ENCODE results near the gene POLD3.

The POLD3 gene

DNA sequence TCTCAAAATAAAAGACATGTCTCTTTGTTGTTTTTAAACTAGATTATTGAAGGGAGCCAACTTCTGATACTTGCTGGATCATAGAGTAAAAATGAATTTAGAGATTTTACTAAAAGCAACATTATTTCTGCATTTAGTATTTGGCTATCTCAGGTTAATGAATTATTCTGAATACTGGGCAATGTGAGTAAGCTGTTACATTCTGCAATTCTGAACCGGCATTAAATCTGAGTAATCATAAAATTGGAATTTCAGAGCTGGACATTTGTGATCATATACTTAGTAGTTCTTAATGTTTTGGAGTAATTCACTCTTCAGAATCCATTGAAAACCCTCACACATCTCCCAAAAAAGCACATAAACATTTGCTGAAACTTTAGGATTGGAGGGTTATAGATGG, 11.5 kb downstream of the POLD3 start:
- Histone ChIP-seq H4K20me1 (ENCODE audit: insufficient read depth, low read length) (no peaks in the 10 kb centered on the region), H3K9ac (ENCODE audit: low read depth, low read length) (no peak overlapping the region), H2AFZ (ENCODE audit: low read depth, low read length) (no peak overlapping the region), H3K4me3 (ENCODE audit: low read depth in 1 of 2, low read length in 2 of 2) (no peak overlapping the region), H3K27ac (ENCODE audit: low read length) (no peak overlapping the region), H3K36me3 (ENCODE audit: insufficient read depth, low read length) (peaks cover 60% of the 10 kb centered on the region), H3K4me1 (ENCODE audit: insufficient read depth, low read length) (no peaks in the 10 kb centered on the region), H3K27me3 (ENCODE audit: insufficient read depth, low read length, poor library complexity) (no peaks in the 10 kb centered on the region), H3K79me2 (ENCODE audit: insufficient read depth, low read length) (no peaks in the 10 kb centered on the region; the same call in 1 of the 2 replicates), H3K4me2 (ENCODE audit: insufficient read depth, low read length) (no peak overlapping the region), H3K9me3 (ENCODE audit: insufficient read depth, low read length, severe bottlenecking) (no peaks in the 10 kb centered on the region)
- DNase-seq (no peak), ATAC-seq (ENCODE audit: insufficient read depth, low read depth) (no peak)
- no peak for TF ChIP-seq EZH2 (IDR thresholded peaks at IDR 0.05; ENCODE audit: borderline replicate concordance, low read depth, low read length, severe bottlenecking)
- TF ChIP-seq, protein P1, sequence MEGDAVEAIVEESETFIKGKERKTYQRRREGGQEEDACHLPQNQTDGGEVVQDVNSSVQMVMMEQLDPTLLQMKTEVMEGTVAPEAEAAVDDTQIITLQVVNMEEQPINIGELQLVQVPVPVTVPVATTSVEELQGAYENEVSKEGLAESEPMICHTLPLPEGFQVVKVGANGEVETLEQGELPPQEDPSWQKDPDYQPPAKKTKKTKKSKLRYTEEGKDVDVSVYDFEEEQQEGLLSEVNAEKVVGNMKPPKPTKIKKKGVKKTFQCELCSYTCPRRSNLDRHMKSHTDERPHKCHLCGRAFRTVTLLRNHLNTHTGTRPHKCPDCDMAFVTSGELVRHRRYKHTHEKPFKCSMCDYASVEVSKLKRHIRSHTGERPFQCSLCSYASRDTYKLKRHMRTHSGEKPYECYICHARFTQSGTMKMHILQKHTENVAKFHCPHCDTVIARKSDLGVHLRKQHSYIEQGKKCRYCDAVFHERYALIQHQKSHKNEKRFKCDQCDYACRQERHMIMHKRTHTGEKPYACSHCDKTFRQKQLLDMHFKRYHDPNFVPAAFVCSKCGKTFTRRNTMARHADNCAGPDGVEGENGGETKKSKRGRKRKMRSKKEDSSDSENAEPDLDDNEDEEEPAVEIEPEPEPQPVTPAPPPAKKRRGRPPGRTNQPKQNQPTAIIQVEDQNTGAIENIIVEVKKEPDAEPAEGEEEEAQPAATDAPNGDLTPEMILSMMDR (IDR thresholded peaks at IDR 0.05; ENCODE audit: borderline replicate concordance, extremely low read depth, low read length, poor library complexity, severe bottlenecking), result no peak

DNA sequence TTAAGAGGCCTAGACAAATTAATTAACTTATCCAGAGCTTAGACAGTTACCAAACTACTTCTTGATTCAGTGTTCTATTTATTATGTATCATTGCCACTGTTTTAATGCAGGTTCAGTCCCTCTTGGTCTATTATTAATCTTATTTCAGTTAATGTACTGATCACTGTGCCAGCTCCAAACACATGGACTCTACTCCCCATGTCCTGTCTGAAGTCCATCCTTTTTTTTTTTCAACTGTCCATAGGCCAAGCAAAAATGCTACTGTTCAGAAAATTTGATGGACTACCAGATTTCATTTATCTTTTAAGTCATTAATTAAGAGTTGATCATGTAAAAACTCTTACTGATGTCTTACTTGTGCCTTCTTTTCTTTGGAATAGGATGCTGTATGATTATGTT, 11.9 kb downstream of the POLD3 start:
- ATAC-seq (ENCODE audit: insufficient read depth, low read depth) (no peak), DNase-seq (no peak)
- no peaks in the 10 kb centered on the region for H3K27me3 ChIP-seq (ENCODE audit: insufficient read depth, low read length, poor library complexity)
- H3K9ac ChIP-seq (ENCODE audit: low read depth, low read length), result no peak overlapping the region
- no peaks in the 10 kb centered on the region for H4K20me1 ChIP-seq (ENCODE audit: insufficient read depth, low read length)
- H3K79me2 ChIP-seq (ENCODE audit: insufficient read depth, low read length), result no peaks in the 10 kb centered on the region; the same call in 1 of the 2 replicates
- no peaks in the 10 kb centered on the region for H3K9me3 ChIP-seq (ENCODE audit: insufficient read depth, low read length, severe bottlenecking)
- no peak overlapping the region for H3K4me2 ChIP-seq (ENCODE audit: insufficient read depth, low read length)
- no peak overlapping the region for H3K27ac ChIP-seq (ENCODE audit: low read length)
- TF ChIP-seq, protein P1 (IDR thresholded peaks at IDR 0.05; ENCODE audit: borderline replicate concordance, extremely low read depth, low read length, poor library complexity, severe bottlenecking), result no peak
- no peak for TF ChIP-seq EZH2 (IDR thresholded peaks at IDR 0.05; ENCODE audit: borderline replicate concordance, low read depth, low read length, severe bottlenecking)
- no peaks in the 10 kb centered on the region for H3K4me1 ChIP-seq (ENCODE audit: insufficient read depth, low read length)
- no peak overlapping the region for H2AFZ ChIP-seq (ENCODE audit: low read depth, low read length)
- no peak overlapping the region for H3K4me3 ChIP-seq (ENCODE audit: low read depth in 1 of 2, low read length in 2 of 2)
- H3K36me3 ChIP-seq (ENCODE audit: insufficient read depth, low read length), result peaks cover 56% of the 10 kb centered on the region

DNA sequence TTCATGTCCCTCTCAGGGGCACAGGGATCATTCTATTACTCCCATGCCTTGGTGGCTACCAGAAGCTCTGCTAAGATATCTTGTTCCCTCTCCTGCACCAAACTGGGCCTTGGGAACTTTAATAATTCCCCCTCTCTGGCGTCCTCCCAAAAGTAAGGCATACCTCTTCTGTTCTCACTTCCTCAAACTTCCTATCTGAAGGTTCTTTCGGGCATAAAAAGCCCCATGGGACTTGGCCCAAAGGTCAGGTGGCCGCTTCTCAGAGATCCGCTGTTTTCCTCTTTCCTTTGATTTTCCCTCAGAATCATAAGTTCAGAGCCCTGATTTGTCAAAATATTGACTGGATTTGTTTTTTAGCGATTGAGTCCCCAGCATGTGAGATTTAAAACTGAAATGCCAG, 13.0 kb downstream of the POLD3 start:
- DNase-seq (no peak), ATAC-seq (ENCODE audit: insufficient read depth, low read depth) (no peak)
- Histone ChIP-seq H3K4me3 (ENCODE audit: low read depth in 1 of 2, low read length in 2 of 2) (no peak overlapping the region), H2AFZ (ENCODE audit: low read depth, low read length) (no peak overlapping the region), H4K20me1 (ENCODE audit: insufficient read depth, low read length) (no peaks in the 10 kb centered on the region), H3K4me1 (ENCODE audit: insufficient read depth, low read length) (no peaks in the 10 kb centered on the region), H3K27me3 (ENCODE audit: insufficient read depth, low read length, poor library complexity) (no peaks in the 10 kb centered on the region), H3K27ac (ENCODE audit: low read length) (no peak overlapping the region), H3K79me2 (ENCODE audit: insufficient read depth, low read length) (no peaks in the 10 kb centered on the region; the same call in 1 of the 2 replicates), H3K9me3 (ENCODE audit: insufficient read depth, low read length, severe bottlenecking) (no peaks in the 10 kb centered on the region), H3K9ac (ENCODE audit: low read depth, low read length) (no peak overlapping the region), H3K4me2 (ENCODE audit: insufficient read depth, low read length) (no peak overlapping the region), H3K36me3 (ENCODE audit: insufficient read depth, low read length) (peaks cover 60% of the 10 kb centered on the region)
- no peak for TF ChIP-seq EZH2 (IDR thresholded peaks at IDR 0.05; ENCODE audit: borderline replicate concordance, low read depth, low read length, severe bottlenecking)
- TF ChIP-seq, protein P1 (IDR thresholded peaks at IDR 0.05; ENCODE audit: borderline replicate concordance, extremely low read depth, low read length, poor library complexity, severe bottlenecking), result no peak

DNA sequence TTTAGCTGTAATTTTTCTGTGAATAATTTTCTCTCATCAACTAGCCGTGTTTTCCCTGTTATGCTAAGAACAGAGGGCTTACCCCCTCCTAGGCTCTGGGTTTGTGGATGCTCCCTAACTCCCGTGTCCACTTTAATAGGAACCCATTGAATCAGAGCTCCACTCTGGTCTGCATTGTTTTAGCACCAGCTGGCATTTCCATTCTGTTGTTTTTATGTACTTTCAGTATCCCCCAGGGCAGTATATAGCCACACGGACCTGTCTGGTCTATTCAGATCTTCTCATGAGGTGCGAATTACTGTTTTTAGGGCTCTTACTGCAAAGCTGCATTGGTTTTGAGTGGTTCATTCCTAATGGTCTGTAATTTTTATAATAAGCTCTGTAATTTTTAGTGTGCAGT, 16.0 kb downstream of the POLD3 start:
- H3K27ac ChIP-seq (ENCODE audit: low read length), result no peak overlapping the region
- 0 out of 2 replicates have a peak, but pooled peaks cover 3% of the 10 kb centered on the region for H4K20me1 ChIP-seq (ENCODE audit: insufficient read depth, low read length)
- no peak overlapping the region for H3K4me2 ChIP-seq (ENCODE audit: insufficient read depth, low read length)
- H3K27me3 ChIP-seq (ENCODE audit: insufficient read depth, low read length, poor library complexity), result no peaks in the 10 kb centered on the region
- ATAC-seq (ENCODE audit: insufficient read depth, low read depth), result no peak
- H3K4me3 ChIP-seq (ENCODE audit: low read depth in 1 of 2, low read length in 2 of 2), result no peak overlapping the region
- no peak for TF ChIP-seq EZH2 (IDR thresholded peaks at IDR 0.05; ENCODE audit: borderline replicate concordance, low read depth, low read length, severe bottlenecking)
- TF ChIP-seq, protein P1 (IDR thresholded peaks at IDR 0.05; ENCODE audit: borderline replicate concordance, extremely low read depth, low read length, poor library complexity, severe bottlenecking), result no peak
- H3K4me1 ChIP-seq (ENCODE audit: insufficient read depth, low read length), result no peaks in the 10 kb centered on the region
- H3K9me3 ChIP-seq (ENCODE audit: insufficient read depth, low read length, severe bottlenecking), result no peaks in the 10 kb centered on the region
- no peak overlapping the region for H2AFZ ChIP-seq (ENCODE audit: low read depth, low read length)
- no peak overlapping the region for H3K9ac ChIP-seq (ENCODE audit: low read depth, low read length)
- H3K79me2 ChIP-seq (ENCODE audit: insufficient read depth, low read length), result no peaks in the 10 kb centered on the region; the same call in 1 of the 2 replicates
- no peak for DNase-seq
- H3K36me3 ChIP-seq (ENCODE audit: insufficient read depth, low read length), result peaks cover 64% of the 10 kb centered on the region

Data from DND-41 (cell line).